HPDE6-E6E7 (cell line): Measurements from ENCODE around the gene MEX3A.
A peak's percentile ranks its signal among the peaks of the same experiment; 100 is the strongest.
"Not testable (repeated sequence)": the region's sequence is repeated elsewhere in the genome, so short reads cannot be mapped to it uniquely, and the experiment has no call there.

Source experiments
- DNase-seq: peaks from one replicate; pipeline ENCODE4 v3.0.0; 2011; ENCODE audit warnings: missing footprints; ENCODE audit errors: extremely low spot score

Gene MEX3A

DNA sequence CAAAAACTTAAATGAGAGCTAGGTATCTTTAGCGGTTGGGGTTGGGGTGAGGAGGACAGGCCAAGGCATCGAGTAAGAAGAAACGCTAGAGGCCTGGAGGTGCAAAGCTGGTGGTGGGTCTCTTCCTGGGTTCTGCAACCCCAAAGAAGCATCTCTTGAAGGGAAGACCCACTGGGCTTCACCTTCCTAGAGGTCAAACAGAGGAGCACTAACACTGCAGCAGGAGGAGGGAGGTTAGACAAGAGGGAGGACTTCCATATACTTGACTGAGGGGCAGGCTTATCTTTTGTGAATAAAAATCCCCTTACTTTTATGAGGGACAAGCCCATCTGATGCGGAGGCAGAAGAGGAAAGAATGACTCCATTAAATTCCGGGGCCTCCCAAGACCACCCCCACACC, 2.5 kb downstream of the MEX3A start:
- DNase-seq: no peak

DNA sequence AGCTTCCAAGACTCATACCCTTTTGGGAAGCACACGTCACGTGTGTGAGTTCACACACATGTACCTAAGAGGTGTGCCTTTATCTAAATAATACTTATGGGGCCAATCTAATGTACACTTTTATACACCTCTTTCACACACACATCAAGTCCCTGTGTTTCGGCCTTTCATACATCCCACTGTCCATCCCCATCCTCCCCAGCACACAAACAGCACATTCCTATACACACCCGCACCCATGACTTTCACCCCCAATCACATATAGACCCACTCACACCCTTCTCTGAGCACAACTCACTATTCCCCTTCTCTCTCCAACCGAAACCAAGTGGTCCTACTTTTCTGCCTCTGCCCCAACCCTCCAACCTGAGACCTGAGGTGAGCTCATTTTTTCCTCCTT, 3.5 kb downstream of the MEX3A start:
- no peak for DNase-seq

DNA sequence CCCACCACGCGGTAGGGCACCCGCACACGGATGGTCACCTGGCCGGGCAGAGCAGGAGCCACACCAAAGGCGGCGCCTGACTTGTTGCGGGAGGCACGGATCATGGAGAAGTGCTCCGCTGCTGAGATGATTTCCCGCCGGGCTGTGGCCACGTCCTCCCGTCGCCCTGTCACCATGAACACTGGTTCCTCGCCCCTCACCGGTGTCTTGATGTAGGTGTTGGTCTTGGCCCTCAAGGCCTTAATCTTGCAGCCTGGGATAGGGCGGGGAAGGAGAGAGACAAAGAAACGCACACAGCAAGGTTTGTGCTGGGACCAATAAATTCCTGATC, 4.9 kb downstream of the MEX3A start:
- no peak for DNase-seq

DNA sequence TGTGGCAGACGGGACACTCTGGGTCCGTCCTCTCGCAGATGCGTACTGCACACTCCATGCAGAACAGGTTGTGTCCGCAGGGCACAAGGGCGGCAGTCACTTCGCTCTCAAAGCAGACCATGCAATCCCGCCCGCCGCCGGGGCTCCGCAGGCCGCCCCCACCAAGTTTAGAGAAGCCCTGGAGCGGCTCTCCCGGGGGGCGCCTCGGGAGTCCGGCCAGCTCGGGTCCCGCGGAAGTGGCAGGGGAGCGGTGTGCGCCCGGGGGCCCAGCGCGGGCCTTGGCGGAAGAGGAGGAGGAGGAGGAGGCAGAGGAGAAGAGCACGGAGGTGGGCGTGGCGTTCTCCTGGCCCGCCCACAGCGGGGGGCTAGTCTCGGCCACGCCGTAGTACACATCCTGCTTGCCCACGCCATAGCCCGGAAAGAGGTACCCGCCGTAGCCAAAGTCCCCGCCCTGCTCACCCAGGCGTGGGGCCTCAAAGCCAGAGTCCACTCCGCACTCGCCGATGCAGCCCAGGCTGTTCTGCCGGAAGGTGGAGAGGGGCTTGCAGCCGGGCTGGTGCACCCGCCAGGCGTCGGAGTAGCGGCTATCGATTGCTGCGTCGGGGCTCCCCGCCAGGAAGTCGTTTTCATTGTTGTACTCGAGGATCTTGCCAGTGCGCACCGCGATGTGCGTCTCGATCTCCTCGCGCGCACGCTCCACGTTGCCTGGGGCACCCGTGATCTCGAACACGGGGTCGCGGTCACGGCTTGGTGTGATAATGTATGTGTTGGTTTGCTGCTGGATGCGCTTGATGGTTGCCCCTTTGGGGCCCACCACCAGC, 5.4 kb downstream of the MEX3A start:
- no peak for DNase-seq

GRCh38 chr1:156075775-156076204, 6.5 kb downstream of the MEX3A start:
- DNase-seq: no peak

DNA sequence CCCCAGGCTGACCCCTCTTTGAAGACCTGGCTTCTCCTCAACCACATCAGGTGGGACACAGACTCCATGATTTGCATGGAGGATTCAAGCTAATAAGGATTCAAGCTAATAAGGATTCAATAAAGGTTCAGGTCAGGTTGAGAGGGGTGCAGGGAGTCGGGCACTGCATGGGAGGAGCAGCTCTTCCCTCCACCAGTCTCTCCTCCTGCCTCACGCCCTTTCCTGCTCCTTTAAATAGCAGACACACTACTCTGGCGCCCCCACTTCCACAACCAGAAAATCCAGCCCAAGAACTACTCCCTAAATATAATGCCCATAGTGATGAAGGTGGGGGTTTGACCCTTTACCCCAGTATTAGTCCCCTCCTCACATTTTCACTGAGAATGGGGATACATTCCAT, 7.1 kb downstream of the MEX3A start:
- no peak for DNase-seq

DNA sequence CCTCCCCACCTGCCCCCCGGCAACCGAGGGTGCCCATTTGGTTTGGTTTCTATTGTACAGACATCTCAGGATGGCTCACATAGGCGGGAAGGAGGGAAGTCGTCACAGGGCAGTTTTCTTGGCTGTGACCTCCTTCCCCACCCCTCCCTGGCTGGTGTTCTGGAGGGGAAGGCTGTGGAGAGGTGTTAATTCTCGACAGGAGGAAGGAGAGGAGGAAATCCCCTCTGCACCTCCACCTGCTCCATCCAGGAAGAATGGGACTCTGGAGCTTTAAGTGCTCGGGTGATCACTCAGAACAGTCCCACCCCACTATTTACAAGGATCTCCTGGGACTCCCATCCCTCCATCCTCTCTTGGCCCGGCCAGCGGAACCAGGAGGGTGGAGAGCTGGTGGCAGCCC, 7.6 kb downstream of the MEX3A start:
- no peak for DNase-seq

GRCh38 chr1:156073740-156074139, 8.5 kb downstream of the MEX3A start:
- no peak for DNase-seq

DNA sequence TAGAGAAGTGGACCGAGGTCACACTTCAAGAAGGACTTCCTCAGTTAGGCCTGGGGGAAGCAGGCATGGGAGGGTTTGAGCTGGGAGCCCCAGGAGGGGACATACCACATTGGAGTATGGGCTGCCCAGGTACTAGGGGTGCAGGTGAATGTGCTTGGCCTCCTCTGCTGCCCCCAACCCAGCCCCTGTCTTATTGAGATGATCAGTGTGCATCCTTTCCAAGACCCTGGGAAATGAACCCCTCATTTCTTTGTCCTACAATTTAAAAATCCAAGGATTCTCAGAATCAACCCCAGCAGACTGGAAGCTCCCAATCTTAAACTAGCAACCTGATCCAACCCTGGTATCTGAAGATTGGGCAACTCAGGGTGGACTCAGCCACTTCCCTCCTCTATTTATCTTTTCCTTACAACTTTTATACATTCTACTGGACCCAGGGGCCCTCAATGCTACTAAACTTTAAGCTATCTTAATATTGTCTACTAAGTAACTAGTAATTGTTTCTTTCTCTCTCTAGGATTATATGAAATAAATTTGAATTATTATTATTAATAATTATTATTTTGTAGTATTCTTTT, 9.1 kb downstream of the MEX3A start:
- DNase-seq: no peak

GRCh38 chr1:156072251-156072650, 10.0 kb downstream of the MEX3A start:
- no peak for DNase-seq

GRCh38 chr1:156071332-156071816, 10.9 kb downstream of the MEX3A start:
- not testable (repeated sequence) for DNase-seq

- DNase-seq: no peak
These were observed 11.7 kb downstream of the MEX3A start for GRCh38 chr1:156070548-156070947.

GRCh38 chr1:156069490-156070455, 12.5 kb downstream of the MEX3A start:
- no peak for DNase-seq

- no peak for DNase-seq
These were observed 15.0 kb downstream of the MEX3A start for GRCh38 chr1:156067262-156067661.

- no peak for DNase-seq
These were observed 16.4 kb downstream of the MEX3A start for GRCh38 chr1:156065871-156066270.

- DNase-seq: no peak
These were observed 17.1 kb downstream of the MEX3A start for GRCh38 chr1:156065212-156065611.

DNA sequence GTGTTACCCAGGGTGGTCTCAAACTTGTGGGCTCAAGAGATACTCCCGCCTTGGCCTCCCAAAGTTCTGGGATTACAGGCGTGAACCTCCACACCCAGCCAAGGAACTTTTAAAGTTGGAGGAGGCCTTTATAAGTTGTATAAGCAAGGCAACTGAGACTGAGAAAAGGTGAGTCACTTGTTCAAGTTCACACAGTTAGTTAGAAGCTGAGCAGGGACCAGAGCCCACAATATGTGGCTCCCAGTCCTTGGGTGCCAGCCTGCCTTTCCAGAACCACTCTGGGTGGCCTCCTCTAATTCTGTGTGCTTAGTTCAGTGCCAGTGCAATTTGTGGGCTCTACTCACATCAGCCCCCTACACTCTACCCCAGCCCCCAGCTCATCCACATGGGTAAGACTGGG, 17.6 kb downstream of the MEX3A start:
- DNase-seq: no peak

- no peak for DNase-seq
These were observed 18.3 kb downstream of the MEX3A start for GRCh38 chr1:156063997-156064285.

DNA sequence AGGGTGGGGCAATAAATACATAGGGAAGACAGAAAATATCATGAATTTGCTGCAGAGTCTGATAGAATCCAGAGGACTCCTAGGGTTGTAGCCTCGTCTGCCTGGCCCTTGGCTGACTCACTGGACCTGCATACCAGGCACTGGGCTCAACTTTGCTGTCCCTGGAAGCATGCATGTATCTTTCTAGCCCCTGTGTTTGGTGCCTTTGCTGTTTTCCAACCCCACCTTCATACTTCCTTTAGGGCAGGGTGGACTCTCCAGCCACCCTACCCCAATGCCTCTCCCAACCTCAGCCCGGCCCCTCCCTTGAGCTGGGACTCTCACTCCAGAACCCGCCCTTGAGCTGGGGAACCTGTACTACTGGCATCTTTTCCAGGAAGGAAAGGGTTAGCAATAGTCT, 20.1 kb downstream of the MEX3A start:
- no peak for DNase-seq

- peak; percentile 99 for DNase-seq
These were observed 21.2 kb downstream of the MEX3A start, which contains the start of gene RAB25 for GRCh38 chr1:156060937-156061636. Gene RAB25 (plus strand): TSS chr1:156061160. CDS start chr1:156061401, 241 bp downstream.

- DNase-seq: no peak
These were observed 25.9 kb downstream of the MEX3A start for GRCh38 chr1:156056326-156056849.
